Epithelial cell of esophagus (primary cell): Measurements from ENCODE around the gene PPM1L.
A peak's percentile ranks its signal among the peaks of the same experiment; 100 is the strongest.

Experiments used
- DNase-seq: peaks from one replicate; pipeline ENCODE4 v3.0.0; 2010; ENCODE audit warnings: low read depth
- H3K4me3 ChIP-seq: 2 replicates; pipeline ENCODE4 v1.5.1; 2011; ENCODE audit warnings: mild to moderate bottlenecking, low read length, control low read depth
- TF ChIP-seq, protein P1 (sequence below): IDR thresholded peaks from 2 replicates; pipeline ENCODE4 v1.5.1; 2011; ENCODE audit warnings: low read depth, mild to moderate bottlenecking, low read length, control low read depth, inconsistent platforms; ENCODE audit not compliant: insufficient read depth; ENCODE audit errors: missing control alignments

The PPM1L gene

DNA sequence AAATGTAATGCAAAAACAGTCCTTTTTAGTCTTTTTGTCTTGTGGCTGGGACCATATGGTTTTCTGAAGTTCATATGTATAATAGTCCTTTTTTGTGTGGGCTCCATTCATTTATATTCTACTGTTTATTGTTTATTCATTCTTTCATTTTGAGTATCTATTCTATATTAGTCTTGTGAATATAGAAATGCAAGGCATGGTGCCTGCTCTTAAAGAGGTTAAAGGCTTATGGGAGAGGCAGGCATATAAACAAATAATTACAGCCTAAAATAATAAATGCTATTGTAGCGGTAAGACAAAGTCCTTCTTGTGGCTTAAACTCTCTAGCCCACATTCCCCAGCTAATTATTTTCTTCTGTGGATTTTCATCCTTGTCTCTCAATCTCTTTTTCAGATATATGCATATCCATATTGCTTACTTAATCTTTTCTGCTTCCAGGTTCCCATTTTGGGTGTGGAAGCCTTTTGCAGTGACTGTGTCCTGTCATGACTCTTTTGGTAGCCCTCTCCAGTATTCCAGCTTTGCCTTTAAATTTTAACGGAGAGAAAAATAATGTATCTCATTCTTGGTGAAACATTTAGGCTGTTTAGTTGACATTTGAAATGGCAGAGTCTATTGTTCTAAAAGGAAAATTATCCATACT lies 101.6 kb downstream of the PPM1L start:
- no peak for DNase-seq
- H3K4me3 ChIP-seq = no peak overlapping the region
- TF ChIP-seq, protein P1, sequence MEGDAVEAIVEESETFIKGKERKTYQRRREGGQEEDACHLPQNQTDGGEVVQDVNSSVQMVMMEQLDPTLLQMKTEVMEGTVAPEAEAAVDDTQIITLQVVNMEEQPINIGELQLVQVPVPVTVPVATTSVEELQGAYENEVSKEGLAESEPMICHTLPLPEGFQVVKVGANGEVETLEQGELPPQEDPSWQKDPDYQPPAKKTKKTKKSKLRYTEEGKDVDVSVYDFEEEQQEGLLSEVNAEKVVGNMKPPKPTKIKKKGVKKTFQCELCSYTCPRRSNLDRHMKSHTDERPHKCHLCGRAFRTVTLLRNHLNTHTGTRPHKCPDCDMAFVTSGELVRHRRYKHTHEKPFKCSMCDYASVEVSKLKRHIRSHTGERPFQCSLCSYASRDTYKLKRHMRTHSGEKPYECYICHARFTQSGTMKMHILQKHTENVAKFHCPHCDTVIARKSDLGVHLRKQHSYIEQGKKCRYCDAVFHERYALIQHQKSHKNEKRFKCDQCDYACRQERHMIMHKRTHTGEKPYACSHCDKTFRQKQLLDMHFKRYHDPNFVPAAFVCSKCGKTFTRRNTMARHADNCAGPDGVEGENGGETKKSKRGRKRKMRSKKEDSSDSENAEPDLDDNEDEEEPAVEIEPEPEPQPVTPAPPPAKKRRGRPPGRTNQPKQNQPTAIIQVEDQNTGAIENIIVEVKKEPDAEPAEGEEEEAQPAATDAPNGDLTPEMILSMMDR = no peak

DNA sequence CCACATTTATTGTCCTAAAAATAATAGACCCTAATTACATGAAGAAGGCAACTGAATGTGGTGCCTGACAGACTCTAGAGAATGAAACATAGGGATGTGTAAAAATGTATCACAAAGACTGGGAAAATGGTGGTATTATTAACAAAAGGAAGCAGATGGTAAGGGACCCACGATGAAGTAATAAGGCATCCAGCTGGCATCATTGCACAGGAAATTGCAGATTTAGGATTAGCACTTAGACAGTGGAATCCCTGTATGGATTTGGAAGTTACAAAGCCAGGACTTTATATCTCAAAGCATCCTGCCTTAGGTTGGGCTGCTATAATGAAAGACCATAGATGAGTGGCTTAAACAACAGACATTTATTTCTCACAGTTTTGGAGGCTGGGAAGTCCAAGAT lies 104.3 kb downstream of the PPM1L start:
- TF ChIP-seq, protein P1 = no peak
- no peak overlapping the region for H3K4me3 ChIP-seq

DNA sequence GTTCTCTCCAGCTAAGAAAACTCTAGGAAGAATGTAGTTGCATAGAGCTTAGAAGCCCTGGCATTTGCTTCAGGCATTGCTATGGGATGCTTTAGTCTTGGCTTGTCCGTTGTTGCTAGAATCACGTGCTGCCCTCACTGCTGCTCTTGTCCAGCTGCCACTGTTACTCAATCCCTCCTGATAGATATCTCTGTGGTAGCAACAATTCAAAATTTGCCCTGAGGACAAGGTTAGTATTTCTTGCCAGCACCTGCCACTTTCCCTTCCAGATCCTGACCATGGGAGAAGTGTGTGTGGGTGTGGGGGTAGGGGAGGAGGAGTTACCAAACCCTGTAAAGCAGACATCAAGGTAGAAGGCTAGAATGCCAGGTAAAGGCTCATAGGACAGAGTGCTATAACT lies 113.8 kb downstream of the PPM1L start:
- peak; percentile 17 for DNase-seq
- TF ChIP-seq, protein P1 = no peak

More for the DNA sequence above, 104.3 kb downstream of the PPM1L start:
- DNase-seq = no peak

DNA sequence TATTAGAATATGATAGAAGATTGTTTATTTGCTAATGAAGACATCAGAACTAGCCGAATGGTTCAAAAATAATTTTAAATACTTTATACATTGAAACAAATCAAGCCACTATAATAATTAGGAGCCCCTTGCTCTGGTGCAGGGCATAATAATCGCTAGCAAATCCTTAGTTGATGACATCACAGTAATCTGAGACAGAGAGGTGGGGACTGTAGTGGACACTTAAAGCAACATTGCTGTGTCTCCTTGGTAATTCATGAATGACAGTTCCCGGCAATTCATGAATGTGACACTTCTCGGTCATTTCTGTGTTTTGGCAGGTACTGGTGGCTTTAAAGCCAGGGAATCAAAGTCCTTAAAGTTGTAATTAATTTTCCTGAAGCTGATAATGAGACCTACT lies 114.3 kb downstream of the PPM1L start:
- DNase-seq = no peak
- TF ChIP-seq, protein P1 = no peak
- no peak overlapping the region for H3K4me3 ChIP-seq

More for the DNA sequence above, 113.8 kb downstream of the PPM1L start:
- no peak overlapping the region for H3K4me3 ChIP-seq

DNA sequence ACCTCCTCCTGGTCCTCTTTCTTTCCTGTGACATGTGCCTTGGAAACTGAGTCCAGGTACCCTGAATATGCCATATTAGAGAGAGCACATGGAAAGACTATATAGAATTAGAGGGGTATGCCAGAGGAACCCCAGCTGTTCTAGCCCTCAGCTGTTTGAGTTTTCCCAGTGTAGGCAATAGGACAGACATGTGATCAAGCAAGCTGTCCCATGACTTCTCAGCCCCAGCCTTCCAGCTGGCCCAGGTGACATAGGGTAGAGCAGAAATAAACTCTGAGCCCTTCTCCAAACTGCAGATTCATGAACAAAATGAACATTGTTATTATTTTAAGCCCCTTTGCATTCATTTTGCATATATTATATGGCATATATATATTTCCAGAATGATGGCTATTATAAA lies 118.7 kb downstream of the PPM1L start:
- TF ChIP-seq, protein P1 = no peak
- DNase-seq = no peak
- no peak overlapping the region for H3K4me3 ChIP-seq

DNA sequence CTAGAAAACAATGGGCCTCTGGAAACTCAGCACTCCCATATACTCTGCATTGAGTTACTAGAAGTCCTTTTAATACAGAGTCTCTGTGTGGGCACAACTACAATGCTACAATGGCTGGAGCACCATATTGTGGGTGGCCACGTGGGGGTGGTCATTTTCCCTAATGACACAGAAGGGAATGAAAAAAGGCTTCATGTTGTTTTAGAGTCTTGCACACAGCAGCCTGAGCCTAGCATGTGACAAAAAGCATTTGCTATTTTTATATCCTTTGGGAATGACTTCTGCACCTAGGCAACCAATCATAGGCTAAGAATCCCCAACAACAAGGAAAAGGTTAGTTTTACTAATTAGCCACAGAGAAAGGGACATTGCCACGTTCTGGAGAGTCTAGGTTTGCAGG lies 120.6 kb downstream of the PPM1L start:
- H3K4me3 ChIP-seq = no peak overlapping the region
- TF ChIP-seq, protein P1 = no peak
- no peak for DNase-seq

DNA sequence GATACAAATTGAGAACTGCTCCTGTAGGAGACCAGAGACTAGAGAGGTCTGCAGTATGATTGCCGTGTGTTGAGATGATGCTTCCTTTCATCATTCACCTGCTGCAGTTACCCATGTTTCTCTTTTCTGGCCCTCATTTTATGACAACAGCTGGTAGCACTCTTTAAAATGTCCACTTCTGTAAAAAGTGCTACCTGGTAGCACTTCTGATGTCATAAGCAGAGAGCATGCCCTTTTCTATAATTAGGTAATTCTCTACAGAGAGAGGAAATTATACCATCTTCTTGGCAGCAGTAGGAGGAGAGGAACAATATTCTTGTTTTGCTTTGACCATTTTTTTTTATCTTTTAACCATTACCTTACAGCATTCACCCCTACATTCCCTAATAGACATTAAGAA lies 123.8 kb downstream of the PPM1L start:
- DNase-seq = no peak
- TF ChIP-seq, protein P1 = no peak
- no peak overlapping the region for H3K4me3 ChIP-seq
